ENCODE measurements around the gene HOXB9. TPM values are rescaled to one million over a fixed set of nuclear protein-coding genes. Genes with fewer than 3 reads are reported as not detected.

Gene HOXB9
- 33.2 TPM for total RNA-seq

- no peak for DNase-seq (ENCODE audit: low spot score)
These were observed at the start of gene HOXB9 for GRCh38 chr17:48626245-48627117. TSS of gene HOXB9 (minus strand) at chr17:48626358. CDS start at chr17:48626269, 89 bp downstream.

- no peak for DNase-seq (ENCODE audit: low spot score)
These were observed 46.2 kb upstream of the HOXB9 start for GRCh38 chr17:48672340-48672739.

GRCh38 chr17:48671697-48672171, 45.6 kb upstream of the HOXB9 start:
- peak; percentile 86 for DNase-seq (ENCODE audit: low spot score)

DNA sequence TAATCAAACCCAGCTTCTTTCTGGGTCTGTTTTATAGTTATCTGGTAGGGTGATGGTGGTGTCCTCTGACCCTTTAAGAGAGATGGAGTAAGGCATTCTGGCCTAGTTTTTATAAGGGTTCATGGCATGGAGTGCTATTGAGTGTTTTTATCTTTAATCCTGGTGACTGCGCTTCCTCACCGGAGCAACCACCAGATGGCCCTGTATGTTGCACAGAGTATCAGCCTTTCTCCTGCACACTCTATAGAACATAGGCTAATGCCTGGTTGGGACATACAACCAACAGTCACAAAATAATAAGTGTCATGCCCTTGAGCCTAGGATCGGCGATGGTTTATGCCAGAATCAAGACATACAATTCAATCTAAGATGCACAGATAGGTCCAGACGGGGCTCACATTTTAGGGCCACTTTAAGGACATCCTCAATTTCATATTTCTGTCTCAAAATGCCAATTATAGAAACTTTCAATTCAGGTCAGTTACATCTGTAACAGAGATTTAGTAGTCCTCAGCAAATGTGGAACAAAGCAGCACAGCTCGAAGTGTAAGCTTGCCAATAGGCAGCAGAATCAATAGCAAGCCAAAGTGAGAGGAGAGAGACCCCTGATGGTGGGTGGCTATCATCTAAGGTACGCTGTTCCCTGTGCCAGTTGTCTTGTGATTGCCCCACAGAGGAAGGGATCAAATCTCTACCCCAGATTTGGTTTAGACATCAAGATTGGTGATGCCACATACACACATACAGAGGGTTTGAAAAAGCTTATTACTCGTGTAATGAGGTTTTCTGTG, 37.2 kb upstream of the HOXB9 start:
- DNase-seq (ENCODE audit: low spot score) = no peak

DNA sequence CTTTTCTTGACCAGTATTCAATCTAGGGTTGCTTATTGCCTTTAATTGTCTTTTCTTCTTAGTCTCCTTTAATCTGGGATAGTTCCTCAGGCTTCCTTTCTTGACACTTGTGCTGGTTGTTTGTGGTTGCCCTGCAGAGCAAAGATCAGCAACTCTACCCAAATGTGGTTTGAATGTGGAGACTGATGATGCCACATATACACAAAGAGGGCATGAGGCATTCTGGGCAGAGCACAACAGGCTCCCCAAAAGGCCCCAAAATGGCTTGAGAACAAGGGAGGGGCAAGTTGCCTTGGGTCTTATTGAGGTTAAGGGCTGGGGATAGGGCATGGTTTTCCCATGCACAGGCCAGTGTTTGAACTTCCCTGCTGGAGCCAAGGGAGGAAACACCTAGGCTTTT, 29.8 kb upstream of the HOXB9 start:
- DNase-seq (ENCODE audit: low spot score) = no peak

- no peak for DNase-seq (ENCODE audit: low spot score)
These were observed 23.6 kb upstream of the HOXB9 start for GRCh38 chr17:48649741-48650140.

GRCh38 chr17:48647963-48648245, 21.7 kb upstream of the HOXB9 start:
- no peak for DNase-seq (ENCODE audit: low spot score)

- no peak for DNase-seq (ENCODE audit: low spot score)
These were observed 21.2 kb upstream of the HOXB9 start for GRCh38 chr17:48647103-48647962.

DNA sequence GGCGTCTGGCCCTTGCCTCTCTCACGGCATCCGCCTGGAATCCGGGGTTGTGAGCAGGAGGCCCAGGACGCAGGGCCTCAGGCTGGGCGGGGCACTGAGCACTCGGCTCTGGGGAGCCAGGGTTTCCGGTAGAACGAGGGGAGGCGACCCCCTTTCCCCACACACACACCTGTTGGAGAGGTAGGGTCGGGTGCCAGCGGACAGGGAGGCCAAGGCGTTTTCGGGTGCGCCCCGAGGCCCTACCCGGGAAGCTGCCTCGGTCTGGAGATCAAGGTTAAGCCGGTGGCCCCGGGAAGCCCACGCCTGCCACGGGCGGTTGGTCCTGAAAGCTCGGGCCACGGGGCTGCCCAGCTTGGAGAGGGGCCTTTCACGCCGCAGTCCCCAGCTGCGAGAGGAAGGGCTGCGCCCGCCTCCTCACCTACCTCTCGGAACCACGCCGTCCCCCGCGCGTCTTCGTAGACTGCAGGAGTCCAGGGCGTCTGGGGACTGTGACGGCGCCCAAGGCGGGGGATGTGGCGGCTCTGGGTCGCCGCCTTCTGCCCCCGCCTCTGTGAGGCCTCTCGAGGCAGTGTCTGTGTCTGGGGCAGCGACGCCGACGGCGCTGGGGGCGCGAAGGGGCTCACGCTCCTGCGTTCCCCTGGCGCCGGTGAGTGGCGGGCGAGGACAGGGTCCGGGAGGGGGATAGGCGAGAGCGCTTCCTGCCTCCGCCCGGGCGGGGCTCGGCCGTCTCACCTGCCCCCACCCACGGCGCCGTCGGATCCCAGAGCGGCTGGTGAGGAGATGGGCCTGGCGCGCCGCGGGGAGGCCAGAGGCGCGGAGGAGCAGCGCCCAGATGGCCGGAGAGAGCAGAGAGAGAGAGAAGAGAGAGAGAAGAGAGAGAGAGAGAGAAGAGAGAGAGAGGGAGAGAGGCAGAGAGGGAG, 20.3 kb upstream of the HOXB9 start:
- DNase-seq (ENCODE audit: low spot score) = no peak

- no peak for DNase-seq (ENCODE audit: low spot score)
These were observed 19.6 kb upstream of the HOXB9 start for GRCh38 chr17:48645639-48646182.

DNA sequence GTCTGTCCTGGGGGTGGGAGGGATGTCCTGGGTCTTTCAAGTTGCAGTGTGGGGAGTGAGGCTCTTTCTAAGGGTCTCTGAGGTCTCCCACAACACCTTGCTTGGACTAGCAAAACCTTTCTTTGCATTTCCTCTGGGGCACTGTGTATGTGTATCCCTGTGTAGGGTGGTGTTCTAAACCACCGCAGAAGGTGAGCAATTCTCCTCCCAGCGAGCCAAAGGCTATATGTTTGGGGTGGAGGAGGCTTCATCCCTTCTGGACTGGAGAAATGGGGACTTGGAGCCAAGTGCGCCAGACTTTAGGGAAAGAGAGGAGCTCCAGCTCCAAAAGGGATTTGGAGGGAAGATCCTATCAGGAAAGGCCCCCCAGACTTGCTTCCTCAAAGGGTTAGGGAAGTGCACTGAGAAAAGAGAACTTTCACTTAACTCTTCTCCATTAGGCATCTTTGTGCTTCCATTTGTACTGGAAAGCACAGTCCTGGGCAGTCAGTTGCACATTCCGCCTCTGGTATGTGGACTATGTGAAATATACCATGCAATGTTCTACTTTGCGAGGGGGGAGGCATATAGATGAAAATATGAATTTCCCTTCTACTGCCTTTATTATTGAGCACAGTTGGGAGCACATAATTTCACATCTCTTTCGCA, 18.9 kb upstream of the HOXB9 start:
- DNase-seq (ENCODE audit: low spot score) = no peak

GRCh38 chr17:48644159-48644558, 18.0 kb upstream of the HOXB9 start:
- DNase-seq (ENCODE audit: low spot score) = no peak

GRCh38 chr17:48643697-48644012, 17.5 kb upstream of the HOXB9 start:
- no peak for DNase-seq (ENCODE audit: low spot score)

- no peak for DNase-seq (ENCODE audit: low spot score)
These were observed 16.9 kb upstream of the HOXB9 start for GRCh38 chr17:48642843-48643696.

GRCh38 chr17:48642059-48642842, 16.1 kb upstream of the HOXB9 start:
- no peak for DNase-seq (ENCODE audit: low spot score)

DNA sequence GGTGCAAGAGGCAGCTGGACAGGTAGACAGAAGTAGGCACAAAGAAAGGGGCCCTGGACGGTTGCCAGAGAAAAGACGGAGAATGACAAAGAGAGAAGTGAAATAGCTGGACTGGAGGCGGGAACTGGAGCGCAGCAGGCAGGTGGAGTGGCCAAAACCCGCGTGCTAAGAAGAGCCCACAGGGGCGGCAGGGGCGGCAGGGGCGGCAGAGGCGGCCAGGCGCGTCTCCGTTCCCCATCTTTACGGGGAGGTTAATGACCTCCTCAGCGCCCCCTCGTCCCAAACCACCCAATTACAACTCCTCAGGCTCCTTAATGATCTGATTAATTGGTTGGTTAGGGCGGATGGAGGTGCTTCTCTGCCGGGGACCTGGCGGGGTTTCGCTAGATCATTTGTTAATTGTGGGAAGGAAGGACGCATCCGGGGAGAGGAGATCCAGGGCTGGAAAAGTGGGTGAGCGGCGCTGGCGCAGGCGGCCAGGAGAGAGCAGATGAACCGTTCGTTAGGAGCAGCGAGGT, 15.4 kb upstream of the HOXB9 start:
- no peak for DNase-seq (ENCODE audit: low spot score)

DNA sequence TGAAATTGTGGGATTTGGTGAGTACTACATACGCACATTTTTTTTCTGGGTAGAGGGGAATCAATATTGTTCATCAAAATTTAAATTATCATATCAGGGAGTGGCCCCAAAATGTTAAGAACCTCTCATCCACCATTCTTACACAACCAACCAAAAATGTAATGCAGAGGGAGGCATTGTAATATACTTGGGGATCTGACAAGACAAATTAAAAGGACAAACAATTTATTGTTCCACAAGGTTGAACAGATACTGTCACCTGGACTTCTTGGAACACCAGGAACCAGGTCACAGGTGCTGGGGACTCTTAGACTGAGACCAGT, 14.7 kb upstream of the HOXB9 start:
- DNase-seq (ENCODE audit: low spot score) = no peak
